ENCODE data around the gene PLA2G2C.

DNA sequence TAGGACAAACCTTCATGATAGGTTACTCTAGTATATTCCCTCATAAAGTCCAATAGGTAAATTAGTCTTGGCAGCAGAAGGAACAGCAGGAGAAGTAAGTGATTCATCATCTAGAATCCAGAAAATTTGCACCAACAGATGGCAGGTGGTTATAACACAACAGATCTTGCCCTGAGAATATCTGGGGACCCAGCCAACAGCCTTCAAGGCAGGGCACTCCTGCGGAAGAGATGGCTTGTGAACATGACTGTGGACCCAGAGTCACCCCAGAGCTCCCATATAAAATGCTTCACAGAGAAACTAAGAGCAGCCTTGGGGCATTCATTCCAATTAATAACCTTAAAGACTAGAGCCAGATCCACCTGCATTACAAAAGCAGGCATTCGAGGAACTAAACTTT lies 7.9 kb upstream of the PLA2G2C start:
- TF ChIP-seq, protein P1, sequence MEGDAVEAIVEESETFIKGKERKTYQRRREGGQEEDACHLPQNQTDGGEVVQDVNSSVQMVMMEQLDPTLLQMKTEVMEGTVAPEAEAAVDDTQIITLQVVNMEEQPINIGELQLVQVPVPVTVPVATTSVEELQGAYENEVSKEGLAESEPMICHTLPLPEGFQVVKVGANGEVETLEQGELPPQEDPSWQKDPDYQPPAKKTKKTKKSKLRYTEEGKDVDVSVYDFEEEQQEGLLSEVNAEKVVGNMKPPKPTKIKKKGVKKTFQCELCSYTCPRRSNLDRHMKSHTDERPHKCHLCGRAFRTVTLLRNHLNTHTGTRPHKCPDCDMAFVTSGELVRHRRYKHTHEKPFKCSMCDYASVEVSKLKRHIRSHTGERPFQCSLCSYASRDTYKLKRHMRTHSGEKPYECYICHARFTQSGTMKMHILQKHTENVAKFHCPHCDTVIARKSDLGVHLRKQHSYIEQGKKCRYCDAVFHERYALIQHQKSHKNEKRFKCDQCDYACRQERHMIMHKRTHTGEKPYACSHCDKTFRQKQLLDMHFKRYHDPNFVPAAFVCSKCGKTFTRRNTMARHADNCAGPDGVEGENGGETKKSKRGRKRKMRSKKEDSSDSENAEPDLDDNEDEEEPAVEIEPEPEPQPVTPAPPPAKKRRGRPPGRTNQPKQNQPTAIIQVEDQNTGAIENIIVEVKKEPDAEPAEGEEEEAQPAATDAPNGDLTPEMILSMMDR (IDR thresholded peaks at IDR 0.05): no peak
- no peak for TF ChIP-seq NFATC4 (CRISPR knock-in tag; IDR thresholded peaks at IDR 0.05)
- TF ChIP-seq ETV6 (CRISPR knock-in tag; IDR thresholded peaks at IDR 0.05): no peak
- TF ChIP-seq ZNF396 (CRISPR knock-in tag; IDR thresholded peaks at IDR 0.05; ENCODE audit: borderline replicate concordance): no peak
- no peak for TF ChIP-seq RELA (CRISPR knock-in tag; IDR thresholded peaks at IDR 0.05; ENCODE audit: borderline replicate concordance)
- TF ChIP-seq ELF4 (CRISPR knock-in tag; IDR thresholded peaks at IDR 0.05; ENCODE audit: low read depth): no peak
- TF ChIP-seq CREB1 (CRISPR knock-in tag; IDR thresholded peaks at IDR 0.05): no peak
- TF ChIP-seq ZNF263 (CRISPR knock-in tag; IDR thresholded peaks at IDR 0.05; ENCODE audit: low read depth): no peak
- TF ChIP-seq, protein P2, sequence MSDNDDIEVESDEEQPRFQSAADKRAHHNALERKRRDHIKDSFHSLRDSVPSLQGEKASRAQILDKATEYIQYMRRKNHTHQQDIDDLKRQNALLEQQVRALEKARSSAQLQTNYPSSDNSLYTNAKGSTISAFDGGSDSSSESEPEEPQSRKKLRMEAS (CRISPR knock-in tag; IDR thresholded peaks at IDR 0.05): no peak

Measured in WTC11 (cell line).